T-helper 17 cell (primary cell): ENCODE results near the gene TPMT. TPM values are rescaled to one million over a fixed set of nuclear protein-coding genes. Genes with fewer than 3 reads are reported as not detected.
A peak's percentile ranks its signal among the peaks of the same experiment; 100 is the strongest.

Experiments used
- ATAC-seq: fragments of 150-1000 bp; cut with Tn5 transposase; 2 replicates; pipeline ENCODE4 v1.10.0; 2021; ENCODE audit warnings: mild to moderate bottlenecking, moderate library complexity
- DNase-seq, 3 donors: peaks; one replicate each; pipeline versions ENCODE4 v3.0.0 to v3.0.0-alpha.2; 2020 to 2021
- H3K9me3 ChIP-seq: one replicate; pipeline ENCODE4 v1.7.0; 2013; ENCODE audit warnings: low read length, mild to moderate bottlenecking; ENCODE audit not compliant: control insufficient read depth, poor library complexity, severe bottlenecking
- H3K27ac Mint-ChIP-seq: one replicate; pipeline ENCODE4 v1.8.0; 2022; ENCODE audit warnings: mild to moderate bottlenecking, moderate library complexity, mixed read lengths
- H3K27me3 Mint-ChIP-seq: one replicate; pipeline ENCODE4 v1.8.0; 2022; ENCODE audit warnings: mixed read lengths
- H3K36me3 Mint-ChIP-seq: one replicate; pipeline ENCODE4 v1.8.0; 2022; ENCODE audit warnings: low read depth, mixed read lengths
- H3K4me1 Mint-ChIP-seq: one replicate; pipeline ENCODE4 v1.8.0; 2022; ENCODE audit warnings: mild to moderate bottlenecking, mixed read lengths
- H3K4me3 Mint-ChIP-seq: one replicate; pipeline ENCODE4 v1.8.0; 2022; ENCODE audit warnings: mild to moderate bottlenecking, moderate library complexity, mixed read lengths
- total RNA-seq, 4 donors: library from RNA in 2 of 4; stranded (reverse) in 2 of 4; gene quantifications; one replicate each; pipeline ENCODE4 v1.2.3 and lab custom pipeline; 2022 to 2026

TPMT gene
- total RNA-seq, 2 donors from 2014 or later = 4.4 to 6.1 TPM

- H3K9me3 ChIP-seq = no peaks in the 10 kb centered on the region
- H3K27ac Mint-ChIP-seq = no peak overlapping the region
- H3K4me3 Mint-ChIP-seq = peak overlapping the region; percentile 79
- ATAC-seq = no peak
- peaks cover 10% of the 10 kb centered on the region for H3K27me3 Mint-ChIP-seq
- peaks cover 10% of the 10 kb centered on the region for H3K4me1 Mint-ChIP-seq
- DNase-seq = no peak
- H3K36me3 Mint-ChIP-seq = no peaks in the 10 kb centered on the region
Observed at GRCh38 chr6:18121580-18122127, 33.2 kb downstream of the TPMT start.

GRCh38 chr6:18119236-18119635 lies 35.6 kb downstream of the TPMT start:
- Mint-ChIP-seq H3K4me3 (no peak overlapping the region), H3K36me3 (no peaks in the 10 kb centered on the region), H3K27me3 (peaks cover 11% of the 10 kb centered on the region)

GRCh38 chr6:18118330-18118729 lies 36.5 kb downstream of the TPMT start:
- no peak overlapping the region for H3K4me3 Mint-ChIP-seq
- H3K27me3 Mint-ChIP-seq = peaks cover 16% of the 10 kb centered on the region
- H3K9me3 ChIP-seq = no peaks in the 10 kb centered on the region
- DNase-seq (no peak), ATAC-seq (no peak)
- peaks cover 16% of the 10 kb centered on the region for H3K4me1 Mint-ChIP-seq
- H3K36me3 Mint-ChIP-seq = no peaks in the 10 kb centered on the region
- no peak overlapping the region for H3K27ac Mint-ChIP-seq

More at GRCh38 chr6:18119236-18119635, 35.6 kb downstream of the TPMT start:
- H3K9me3 ChIP-seq = no peaks in the 10 kb centered on the region
- no peak for DNase-seq
- Mint-ChIP-seq H3K27ac (no peak overlapping the region), H3K4me1 (peaks cover 16% of the 10 kb centered on the region)
- no peak for ATAC-seq

GRCh38 chr6:18117136-18117535 lies 37.7 kb downstream of the TPMT start:
- H3K4me3 Mint-ChIP-seq = no peak overlapping the region
- H3K9me3 ChIP-seq = no peaks in the 10 kb centered on the region
- peaks cover 9% of the 10 kb centered on the region for H3K4me1 Mint-ChIP-seq
- H3K27ac Mint-ChIP-seq = no peak overlapping the region
- no peak for ATAC-seq
- no peaks in the 10 kb centered on the region for H3K36me3 Mint-ChIP-seq
- no peak for DNase-seq
- peaks cover 22% of the 10 kb centered on the region for H3K27me3 Mint-ChIP-seq

GRCh38 chr6:18115356-18115755 lies 39.5 kb downstream of the TPMT start:
- no peaks in the 10 kb centered on the region for H3K36me3 Mint-ChIP-seq
- ATAC-seq = peak; percentile 54
- peak overlapping the region; percentile 19 for H3K4me3 Mint-ChIP-seq
- no peak overlapping the region for H3K27ac Mint-ChIP-seq
- no peaks in the 10 kb centered on the region for H3K9me3 ChIP-seq
- DNase-seq = no peak
- peaks cover 9% of the 10 kb centered on the region for H3K4me1 Mint-ChIP-seq
- peaks cover 22% of the 10 kb centered on the region for H3K27me3 Mint-ChIP-seq

- H3K27ac Mint-ChIP-seq = no peak overlapping the region
- ATAC-seq (no peak), DNase-seq (no peak)
- peaks cover 2% of the 10 kb centered on the region for H3K36me3 Mint-ChIP-seq
- H3K9me3 ChIP-seq = no peaks in the 10 kb centered on the region
- H3K4me1 Mint-ChIP-seq = peaks cover 1% of the 10 kb centered on the region
- peaks cover 11% of the 10 kb centered on the region for H3K27me3 Mint-ChIP-seq
- no peak overlapping the region for H3K4me3 Mint-ChIP-seq
Observed at GRCh38 chr6:18110162-18110561, 44.7 kb downstream of the TPMT start.

GRCh38 chr6:18107061-18107460 lies 47.8 kb downstream of the TPMT start:
- no peak overlapping the region for H3K27ac Mint-ChIP-seq
- H3K4me1 Mint-ChIP-seq = no peaks in the 10 kb centered on the region
- H3K4me3 Mint-ChIP-seq = no peak overlapping the region
- H3K27me3 Mint-ChIP-seq = peaks cover 9% of the 10 kb centered on the region
- DNase-seq (no peak), ATAC-seq (no peak)
- H3K36me3 Mint-ChIP-seq = peaks cover 2% of the 10 kb centered on the region
- H3K9me3 ChIP-seq = no peaks in the 10 kb centered on the region

- ATAC-seq (no peak), DNase-seq (no peak)
- no peaks in the 10 kb centered on the region for H3K9me3 ChIP-seq
- Mint-ChIP-seq H3K4me1 (peaks cover under 1% of the 10 kb centered on the region), H3K36me3 (peaks cover 3% of the 10 kb centered on the region), H3K27me3 (peaks cover 28% of the 10 kb centered on the region), H3K4me3 (no peak overlapping the region), H3K27ac (no peak overlapping the region)
Observed at GRCh38 chr6:18102783-18103509, 51.9 kb downstream of the TPMT start.

GRCh38 chr6:18101873-18102272 lies 53.0 kb downstream of the TPMT start:
- no peak for ATAC-seq
- no peak overlapping the region for H3K4me3 Mint-ChIP-seq

GRCh38 chr6:18101271-18101670 lies 53.6 kb downstream of the TPMT start:
- Mint-ChIP-seq H3K36me3 (peaks cover 4% of the 10 kb centered on the region), H3K4me1 (peaks cover 2% of the 10 kb centered on the region), H3K4me3 (no peak overlapping the region), H3K27me3 (peaks cover 34% of the 10 kb centered on the region), H3K27ac (no peak overlapping the region)
- no peak for DNase-seq
- ATAC-seq = no peak
- H3K9me3 ChIP-seq = no peaks in the 10 kb centered on the region

More at GRCh38 chr6:18101873-18102272, 53.0 kb downstream of the TPMT start:
- Mint-ChIP-seq H3K27ac (no peak overlapping the region), H3K27me3 (peaks cover 34% of the 10 kb centered on the region), H3K4me1 (peaks cover 2% of the 10 kb centered on the region), H3K36me3 (peaks cover 4% of the 10 kb centered on the region)
- no peak for DNase-seq
- H3K9me3 ChIP-seq = no peaks in the 10 kb centered on the region

GRCh38 chr6:18100296-18100695 lies 54.6 kb downstream of the TPMT start:
- peaks cover 34% of the 10 kb centered on the region for H3K27me3 Mint-ChIP-seq
- ATAC-seq (no peak), DNase-seq (no peak)
- peaks cover 2% of the 10 kb centered on the region for H3K36me3 Mint-ChIP-seq
- peaks cover 2% of the 10 kb centered on the region for H3K4me1 Mint-ChIP-seq
- no peak overlapping the region for H3K4me3 Mint-ChIP-seq
- H3K9me3 ChIP-seq = no peaks in the 10 kb centered on the region
- no peak overlapping the region for H3K27ac Mint-ChIP-seq

- ATAC-seq (no peak), DNase-seq (no peak)
- no peaks in the 10 kb centered on the region for H3K9me3 ChIP-seq
- Mint-ChIP-seq H3K27ac (no peak overlapping the region), H3K4me3 (no peak overlapping the region), H3K27me3 (peaks cover 34% of the 10 kb centered on the region), H3K4me1 (peaks cover 2% of the 10 kb centered on the region), H3K36me3 (peaks cover 2% of the 10 kb centered on the region)
Observed at GRCh38 chr6:18099511-18099910, 55.4 kb downstream of the TPMT start.

- peaks cover 25% of the 10 kb centered on the region for H3K27me3 Mint-ChIP-seq
- no peak overlapping the region for H3K27ac Mint-ChIP-seq
- ATAC-seq (no peak), DNase-seq (no peak)
- H3K4me3 Mint-ChIP-seq = no peak overlapping the region
- peaks cover 2% of the 10 kb centered on the region for H3K4me1 Mint-ChIP-seq
- no peaks in the 10 kb centered on the region for H3K9me3 ChIP-seq
- peaks cover 2% of the 10 kb centered on the region for H3K36me3 Mint-ChIP-seq
Observed at GRCh38 chr6:18096423-18096822, 58.5 kb downstream of the TPMT start.

- Mint-ChIP-seq H3K27me3 (peaks cover 14% of the 10 kb centered on the region), H3K36me3 (no peaks in the 10 kb centered on the region), H3K4me1 (no peaks in the 10 kb centered on the region), H3K27ac (no peak overlapping the region), H3K4me3 (no peak overlapping the region)
- no peak for DNase-seq
- H3K9me3 ChIP-seq = no peaks in the 10 kb centered on the region
- no peak for ATAC-seq
Observed at GRCh38 chr6:18091382-18091781, 63.5 kb downstream of the TPMT start.
